HUDEP-2 (cell line): ENCODE data around the gene DMD.
"Not testable (repeated sequence)": the region's sequence is repeated elsewhere in the genome, so short reads cannot be mapped to it uniquely, and the experiment has no call there.

Experiments
- DNase-seq, 76 experiments: peaks; one replicate each; lab custom pipeline; 2025; ENCODE audit not compliant: unreplicated experiment in 76 of 76; lab: John Stamatoyannopoulos, UW

Gene DMD

DNA sequence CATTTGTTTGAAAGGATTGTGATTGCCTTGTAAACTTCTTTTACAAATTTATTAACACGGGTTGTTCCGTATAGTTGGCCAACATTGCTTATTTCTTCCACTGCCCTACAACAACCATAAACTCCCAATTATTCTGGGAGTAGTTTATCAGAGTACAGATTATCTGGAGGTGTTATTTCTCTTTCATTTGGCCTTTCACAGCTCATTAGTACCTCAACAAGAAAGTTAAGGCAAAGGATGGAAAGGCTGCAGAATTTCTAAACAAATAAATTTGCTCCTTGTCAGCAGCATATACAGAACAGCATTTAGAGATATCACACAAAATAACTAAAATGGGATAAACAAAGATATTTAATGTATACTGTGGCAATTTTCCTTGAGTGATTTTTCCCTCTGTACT, 548.8 kb downstream of the DMD start:
- no peak for DNase-seq

DNA sequence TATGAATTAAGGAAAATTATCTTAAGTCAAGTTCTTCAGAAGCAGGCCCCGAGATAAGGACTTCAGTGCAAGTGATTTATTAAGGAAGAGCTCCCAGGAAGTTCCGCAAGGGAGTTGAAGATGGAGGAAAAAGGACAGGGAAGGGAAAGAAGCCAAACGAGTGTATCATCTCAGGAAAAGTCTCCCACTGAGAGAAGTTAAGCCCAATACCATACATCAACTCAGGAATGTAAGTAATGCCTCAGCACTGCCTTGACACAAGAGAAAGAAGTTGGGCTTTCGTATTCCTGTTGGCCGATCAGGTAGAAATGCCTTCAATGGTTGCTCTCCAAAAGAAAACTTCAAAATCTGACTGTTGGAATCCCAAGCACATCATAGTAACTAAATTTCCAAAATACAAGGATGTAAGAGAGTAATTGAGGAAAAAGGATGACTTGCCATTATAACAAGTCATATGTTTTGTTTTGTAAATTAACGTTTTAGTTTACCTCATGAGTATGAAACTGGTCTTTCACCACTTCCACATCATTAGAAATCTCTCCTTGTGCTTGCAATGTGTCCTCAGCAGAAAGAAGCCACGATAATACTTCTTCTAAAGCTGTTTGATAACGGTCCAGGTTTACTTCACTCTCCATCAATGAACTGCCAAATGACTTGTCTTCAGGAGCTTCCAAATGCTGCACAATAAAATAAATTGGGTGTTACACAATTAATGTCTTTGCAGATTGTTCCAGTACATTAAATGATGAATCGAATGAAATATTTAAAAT, 566.7 kb downstream of the DMD start:
- DNase-seq = no peak

- no peak for DNase-seq
These were observed 569.1 kb downstream of the DMD start for GRCh38 chrX:32642283-32642682.

DNA sequence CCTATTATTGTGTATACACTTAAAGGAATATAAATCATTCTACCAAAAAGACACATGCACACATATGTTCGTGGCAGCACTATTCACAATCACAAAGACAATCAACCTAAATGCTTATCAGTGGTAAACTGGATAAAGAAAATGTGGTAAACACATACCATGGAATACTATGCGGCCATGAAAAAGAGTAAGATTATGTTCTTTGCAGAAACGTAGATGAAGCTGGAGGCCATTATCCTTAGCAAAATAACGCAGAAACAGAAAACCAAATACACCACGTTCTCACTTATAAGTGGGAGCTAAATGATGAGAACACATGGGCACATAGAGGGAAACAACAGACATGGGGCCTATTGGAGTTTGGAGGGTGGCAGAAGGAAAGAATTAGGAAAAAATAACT, 593.2 kb downstream of the DMD start:
- no peak for DNase-seq

- no peak for DNase-seq
These were observed 596.6 kb downstream of the DMD start for GRCh38 chrX:32614707-32615106.

- no peak for DNase-seq
These were observed 612.2 kb downstream of the DMD start for GRCh38 chrX:32599156-32599555.

DNA sequence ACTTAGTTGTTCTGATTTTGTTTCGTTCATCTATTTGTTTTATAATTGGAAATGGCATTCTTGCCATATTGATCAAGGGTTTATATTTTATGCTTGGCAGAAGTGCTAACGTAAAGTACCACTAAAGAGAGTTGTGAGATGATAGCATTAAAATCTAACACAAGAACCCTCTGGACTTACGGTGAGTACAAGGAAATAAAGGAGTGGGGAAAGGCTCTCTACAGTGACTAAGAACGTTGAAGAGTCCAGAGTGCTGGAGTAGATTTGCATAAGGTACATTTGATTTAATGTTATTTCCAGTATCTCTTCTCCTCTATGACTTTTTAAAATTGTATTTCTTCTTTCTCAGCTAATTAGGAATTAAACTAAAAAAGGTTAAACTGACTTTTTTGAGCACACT, 612.6 kb downstream of the DMD start:
- no peak for DNase-seq

GRCh38 chrX:32597777-32598176, 613.6 kb downstream of the DMD start:
- DNase-seq = no peak

GRCh38 chrX:32592786-32593185, 618.6 kb downstream of the DMD start:
- DNase-seq = no peak

DNA sequence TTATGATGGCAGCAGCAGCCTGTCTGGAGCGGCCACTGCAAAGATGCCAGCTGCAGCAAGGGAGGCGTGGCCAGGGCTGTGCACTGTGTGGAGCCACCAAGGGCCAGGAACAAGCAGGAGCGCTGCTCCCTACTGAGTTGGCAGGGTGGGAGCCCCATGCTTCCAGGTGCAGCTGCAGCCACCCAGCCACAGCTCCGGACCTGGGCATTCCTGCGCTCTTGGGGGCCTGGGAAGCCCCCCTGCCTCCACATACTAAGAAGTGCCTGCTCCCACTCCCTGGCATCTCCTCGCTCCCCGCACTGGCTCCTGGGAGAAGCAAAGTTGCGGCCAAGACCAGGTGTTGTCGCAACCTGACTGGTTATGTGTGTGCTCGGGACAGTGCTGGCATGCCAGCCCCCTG, 619.8 kb downstream of the DMD start:
- DNase-seq = no peak

DNA sequence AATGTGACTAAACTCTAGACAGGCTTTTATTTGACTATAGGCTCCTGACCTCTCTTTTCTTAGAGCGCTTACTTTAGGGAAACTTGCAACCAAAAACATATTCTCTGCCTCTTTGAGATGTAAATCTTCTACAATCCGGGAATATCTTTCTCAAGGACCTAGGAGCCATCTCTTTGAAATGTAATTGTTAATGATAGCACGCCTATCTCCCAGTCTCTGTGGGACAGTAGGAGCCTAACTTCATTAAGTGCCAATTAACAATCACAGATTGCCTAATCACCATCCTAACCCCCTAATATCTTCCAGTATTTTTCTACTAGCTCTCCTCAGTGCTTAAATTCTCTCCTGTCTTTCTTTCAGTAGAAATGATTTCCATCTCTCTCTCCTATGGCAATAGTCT, 628.6 kb downstream of the DMD start:
- DNase-seq = no peak

DNA sequence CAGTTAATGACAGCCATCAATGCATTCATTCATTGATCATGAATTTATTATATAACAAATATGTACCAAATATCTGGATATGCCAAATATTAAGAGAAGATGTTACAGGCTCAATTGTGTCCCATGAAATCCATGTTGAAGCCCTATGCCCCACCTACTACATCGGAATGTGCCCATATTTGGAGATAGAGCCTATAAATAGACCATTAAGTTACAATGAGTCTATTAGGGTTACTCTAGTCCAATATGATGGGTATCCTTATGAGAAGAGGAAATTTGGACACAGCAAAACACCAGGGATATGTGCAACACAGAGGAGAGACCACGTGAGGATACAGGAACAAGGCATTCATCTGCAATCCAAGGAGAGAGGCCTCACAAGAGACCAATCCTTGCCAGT, 634.5 kb downstream of the DMD start:
- no peak for DNase-seq

DNA sequence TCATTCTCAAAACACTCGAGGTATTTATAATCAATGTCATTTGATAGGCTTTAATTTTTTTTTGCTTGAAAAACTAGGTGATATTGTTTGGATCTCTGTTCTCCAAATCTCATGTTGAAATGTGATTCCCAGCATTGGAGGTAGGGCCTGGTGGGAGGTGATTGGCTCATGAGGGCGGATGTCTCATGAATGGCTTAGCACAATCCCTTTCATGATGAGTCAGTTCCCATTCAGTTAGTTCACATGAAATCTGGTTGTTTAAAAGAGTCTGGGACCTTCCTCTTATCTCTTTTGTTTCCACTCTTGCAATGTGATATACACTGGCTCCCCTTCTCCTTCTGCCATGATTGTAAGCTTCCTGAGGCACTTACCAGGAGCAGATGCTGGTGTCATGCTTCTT, 638.7 kb downstream of the DMD start:
- DNase-seq = no peak

GRCh38 chrX:32571579-32571978, 639.8 kb downstream of the DMD start:
- no peak for DNase-seq

GRCh38 chrX:32562261-32562660, 649.1 kb downstream of the DMD start:
- no peak for DNase-seq

DNA sequence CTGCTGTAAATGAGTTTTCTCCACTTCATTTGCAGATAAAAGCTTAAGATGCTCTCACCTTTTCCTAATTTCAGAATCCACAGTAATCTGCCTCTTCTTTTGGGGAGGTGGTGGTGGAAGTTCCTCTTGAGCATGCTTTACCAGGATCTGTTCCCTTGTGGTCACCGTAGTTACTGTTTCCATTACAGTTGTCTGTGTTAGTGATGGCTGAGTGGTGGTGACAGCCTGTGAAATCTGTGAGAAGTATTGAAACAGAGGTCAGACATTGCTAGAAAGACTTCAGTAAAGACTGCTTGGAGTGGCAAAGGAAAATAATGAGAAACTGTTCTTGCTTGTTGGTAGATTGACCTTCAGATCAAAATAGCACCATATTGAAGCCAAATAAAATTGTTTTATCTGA, 666.2 kb downstream of the DMD start:
- no peak for DNase-seq

GRCh38 chrX:32538554-32538953, 672.8 kb downstream of the DMD start:
- DNase-seq = no peak

DNA sequence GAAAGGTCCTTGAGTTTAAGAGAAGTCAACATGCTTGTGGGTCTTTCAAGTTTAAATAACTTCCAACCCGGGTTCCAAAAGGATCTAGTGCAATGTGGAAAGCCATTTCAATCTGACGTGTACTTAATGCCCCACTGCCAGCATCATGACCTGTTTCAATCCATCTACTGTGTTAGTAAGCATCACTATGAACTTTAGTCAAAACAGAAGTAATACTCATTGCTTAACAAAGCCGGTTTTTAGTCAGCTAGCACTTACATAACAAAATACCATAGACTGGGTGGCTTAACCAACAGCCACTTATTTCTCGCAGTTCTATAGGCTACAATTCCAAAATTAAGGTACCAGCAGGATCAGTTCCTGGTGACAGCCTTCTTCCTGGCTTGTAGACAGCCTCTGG, 677.5 kb downstream of the DMD start:
- no peak for DNase-seq

DNA sequence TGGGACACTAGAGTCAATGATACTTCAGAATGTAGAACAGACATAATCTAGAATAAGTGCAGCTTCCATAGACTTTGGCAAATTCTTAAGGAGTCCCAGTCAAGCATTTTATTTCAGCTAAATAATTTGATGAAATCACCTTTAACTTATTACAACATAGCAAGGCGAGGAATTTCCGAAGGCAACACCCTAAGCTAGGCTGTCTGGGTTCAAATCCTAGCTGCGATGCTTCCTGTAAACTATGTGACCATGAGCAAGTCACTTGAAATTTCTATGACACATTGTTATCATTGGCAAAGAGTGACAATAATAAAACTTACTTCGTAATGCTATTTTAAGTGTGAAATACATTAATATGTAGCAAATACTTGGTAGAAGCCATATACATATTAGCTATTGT, 679.1 kb downstream of the DMD start:
- no peak for DNase-seq

GRCh38 chrX:32530802-32531403, 680.4 kb downstream of the DMD start:
- DNase-seq = peak in 13 of 76 experiments; percentile 0 to 18 (median 1)

DNA sequence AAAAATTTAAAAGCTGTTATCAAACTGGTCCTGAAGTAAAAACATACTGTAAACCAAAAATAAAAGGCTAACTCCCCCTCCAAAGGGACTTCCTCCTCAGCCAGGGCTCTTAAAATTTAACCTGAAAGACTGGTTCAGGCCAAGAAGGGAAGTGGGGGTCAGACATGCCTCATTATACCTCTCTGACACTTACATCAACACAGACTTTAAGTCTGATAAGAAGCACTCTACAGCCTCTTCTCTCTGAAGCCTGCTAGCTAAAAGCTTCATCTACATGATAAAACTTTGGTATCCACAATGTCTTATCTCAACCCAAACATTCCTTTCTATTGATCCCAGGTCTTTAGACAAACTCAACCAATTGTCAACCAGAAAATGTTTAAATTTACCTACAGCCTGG, 682.9 kb downstream of the DMD start:
- DNase-seq = not testable (repeated sequence)

DNA sequence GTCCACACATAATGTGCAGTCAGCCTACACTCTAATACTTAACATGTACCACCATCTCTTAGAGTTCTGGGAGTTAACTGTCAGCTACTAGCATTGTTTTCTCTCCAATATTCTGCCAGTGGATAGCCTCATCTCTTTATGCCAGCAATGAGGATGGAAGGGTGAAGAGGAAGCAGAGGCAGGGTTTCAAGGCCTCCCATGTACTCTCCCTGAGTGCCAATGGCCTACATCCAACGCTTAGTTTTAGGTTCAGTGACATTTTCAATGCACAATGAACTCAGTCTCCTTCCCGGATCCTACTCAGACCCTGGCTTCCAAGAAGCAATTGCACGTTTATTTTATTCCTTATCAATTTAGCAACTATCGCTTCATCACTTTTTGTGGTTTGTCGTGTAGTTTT, 686.1 kb downstream of the DMD start:
- DNase-seq = no peak

DNA sequence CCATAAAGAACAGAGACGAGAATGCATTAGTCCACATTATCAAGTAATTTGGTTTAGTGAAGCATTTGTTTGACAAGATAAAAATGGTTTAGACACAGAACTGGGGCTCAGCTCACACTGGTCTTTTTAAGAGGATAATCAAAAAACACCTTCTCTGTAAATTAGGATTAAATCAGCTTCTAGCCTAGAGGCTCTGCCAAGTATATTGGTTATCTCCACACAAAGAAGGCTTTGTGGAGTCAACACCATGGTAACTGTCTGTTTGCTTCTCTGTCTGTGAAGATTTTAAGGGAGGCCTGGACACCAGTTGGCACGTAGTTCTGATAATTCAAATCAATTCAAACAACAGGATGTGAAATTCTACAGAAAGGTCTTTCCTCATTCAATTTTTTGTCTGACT, 687.0 kb downstream of the DMD start:
- no peak for DNase-seq
